Measurements from ENCODE around the gene APPL2. TPM values are rescaled to one million over a fixed set of nuclear protein-coding genes. Genes with fewer than 3 reads are reported as not detected.
"Not testable (repeated sequence)": the region's sequence is repeated elsewhere in the genome, so short reads cannot be mapped to it uniquely, and the experiment has no call there.

Gene APPL2
- total RNA-seq, 4 donors from 2014 or later, result 39.9 to 67.5 (median 59.1) TPM

GRCh38 chr12:105196090-105196489, 39.9 kb downstream of the APPL2 start:
- DNase-seq (ENCODE audit: low spot score) (no peak), ATAC-seq (ENCODE audit: low FRiP score) (no peak)
- TF ChIP-seq CTCF (IDR thresholded peaks at IDR 0.05), result no peak

- DNase-seq (ENCODE audit: low spot score) (no peak), ATAC-seq (ENCODE audit: low FRiP score) (no peak)
- no peak for TF ChIP-seq CTCF (IDR thresholded peaks at IDR 0.05)
Measured at GRCh38 chr12:105194947-105195346, 41.0 kb downstream of the APPL2 start.

- no peak for TF ChIP-seq CTCF (IDR thresholded peaks at IDR 0.05)
- ATAC-seq (ENCODE audit: low FRiP score) (no peak), DNase-seq (ENCODE audit: low spot score) (no peak)
Measured at GRCh38 chr12:105192624-105193225, 43.2 kb downstream of the APPL2 start.

GRCh38 chr12:105190530-105190929, 45.4 kb downstream of the APPL2 start:
- no peak for ATAC-seq (ENCODE audit: low FRiP score)
- no peak for TF ChIP-seq CTCF (IDR thresholded peaks at IDR 0.05)

GRCh38 chr12:105189293-105189692, 46.7 kb downstream of the APPL2 start:
- DNase-seq (ENCODE audit: low spot score), result no peak
- no peak for TF ChIP-seq CTCF (IDR thresholded peaks at IDR 0.05)
- no peak for ATAC-seq (ENCODE audit: low FRiP score)

More at GRCh38 chr12:105190530-105190929, 45.4 kb downstream of the APPL2 start:
- DNase-seq (ENCODE audit: low spot score), result no peak

GRCh38 chr12:105183976-105184375, 52.0 kb downstream of the APPL2 start:
- DNase-seq (ENCODE audit: low spot score); ATAC-seq (ENCODE audit: low FRiP score): not testable (repeated sequence)

GRCh38 chr12:105183406-105183805, 52.6 kb downstream of the APPL2 start:
- not testable (repeated sequence) for ATAC-seq (ENCODE audit: low FRiP score); DNase-seq (ENCODE audit: low spot score)

- ATAC-seq (ENCODE audit: low FRiP score); DNase-seq (ENCODE audit: low spot score): not testable (repeated sequence)
Measured at GRCh38 chr12:105179114-105179513, 56.9 kb downstream of the APPL2 start.

GRCh38 chr12:105177208-105177607, 58.8 kb downstream of the APPL2 start:
- DNase-seq (ENCODE audit: low spot score) (no peak), ATAC-seq (ENCODE audit: low FRiP score) (no peak)
- no peak for TF ChIP-seq CTCF (IDR thresholded peaks at IDR 0.05)
